GM06990 (cell line): ENCODE data around the gene NANOS2.
"Not testable (repeated sequence)": the region's sequence is repeated elsewhere in the genome, so short reads cannot be mapped to it uniquely, and the experiment has no call there.

ENCODE experiments used
- DNase-seq: peaks from one replicate; pipeline ENCODE4 v3.0.0-alpha.2; 2011; ENCODE audit not compliant: insufficient read length; ENCODE audit errors: extremely low read depth
- H3K27me3 ChIP-seq: replicated peaks from 2 replicates; pipeline ENCODE4 v1.6.0; 2011; ENCODE audit warnings: low read length; ENCODE audit not compliant: control insufficient read depth, insufficient read depth
- H3K36me3 ChIP-seq: 2 replicates; pipeline ENCODE4 v1.5.1; 2011; ENCODE audit warnings: low read length; ENCODE audit not compliant: control insufficient read depth, insufficient read depth
- H3K4me3 ChIP-seq: replicated peaks from 2 replicates; pipeline ENCODE4 v1.5.1; 2011; ENCODE audit warnings: low read depth, mild to moderate bottlenecking, control low read depth, low read length
- TF ChIP-seq, protein P1 (sequence below): IDR thresholded peaks from 2 replicates; pipeline ENCODE4 v1.5.1; 2011; ENCODE audit warnings: low read length, control low read depth, mild to moderate bottlenecking, inconsistent platforms; ENCODE audit not compliant: insufficient read depth, poor library complexity, severe bottlenecking

NANOS2 gene

DNA sequence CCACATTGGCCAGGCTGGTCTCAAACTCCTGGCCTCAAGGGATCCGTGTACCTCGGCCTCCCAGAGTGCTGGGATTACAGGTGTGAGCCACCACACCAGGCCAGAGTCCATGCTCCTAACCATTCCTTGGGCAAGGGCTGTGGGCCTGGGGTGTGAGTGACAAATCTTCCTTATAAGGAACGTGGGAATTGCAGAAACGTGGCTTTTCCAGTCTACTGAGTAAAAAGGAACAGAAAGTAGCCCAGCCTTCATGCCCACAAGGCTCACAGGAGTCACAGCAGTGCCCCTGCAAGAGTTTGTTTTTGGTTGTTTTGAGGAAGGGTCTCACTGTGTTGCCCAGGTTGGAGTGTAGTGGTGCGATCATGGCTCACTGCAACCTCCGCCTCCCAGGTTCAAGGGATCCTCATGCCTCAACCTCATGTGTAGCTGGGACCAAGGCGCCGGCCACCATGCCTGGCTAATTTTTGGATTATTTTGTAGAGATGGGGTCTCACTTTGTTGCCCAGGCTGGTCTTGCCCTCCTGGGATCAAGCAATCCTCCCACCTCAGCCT is 17.2 kb downstream of the NANOS2 start:
- Histone ChIP-seq H3K4me3 (no peak overlapping the region), H3K36me3 (peaks cover 2% of the 10 kb centered on the region), H3K27me3 (no peaks in the 10 kb centered on the region)
- TF ChIP-seq, protein P1, sequence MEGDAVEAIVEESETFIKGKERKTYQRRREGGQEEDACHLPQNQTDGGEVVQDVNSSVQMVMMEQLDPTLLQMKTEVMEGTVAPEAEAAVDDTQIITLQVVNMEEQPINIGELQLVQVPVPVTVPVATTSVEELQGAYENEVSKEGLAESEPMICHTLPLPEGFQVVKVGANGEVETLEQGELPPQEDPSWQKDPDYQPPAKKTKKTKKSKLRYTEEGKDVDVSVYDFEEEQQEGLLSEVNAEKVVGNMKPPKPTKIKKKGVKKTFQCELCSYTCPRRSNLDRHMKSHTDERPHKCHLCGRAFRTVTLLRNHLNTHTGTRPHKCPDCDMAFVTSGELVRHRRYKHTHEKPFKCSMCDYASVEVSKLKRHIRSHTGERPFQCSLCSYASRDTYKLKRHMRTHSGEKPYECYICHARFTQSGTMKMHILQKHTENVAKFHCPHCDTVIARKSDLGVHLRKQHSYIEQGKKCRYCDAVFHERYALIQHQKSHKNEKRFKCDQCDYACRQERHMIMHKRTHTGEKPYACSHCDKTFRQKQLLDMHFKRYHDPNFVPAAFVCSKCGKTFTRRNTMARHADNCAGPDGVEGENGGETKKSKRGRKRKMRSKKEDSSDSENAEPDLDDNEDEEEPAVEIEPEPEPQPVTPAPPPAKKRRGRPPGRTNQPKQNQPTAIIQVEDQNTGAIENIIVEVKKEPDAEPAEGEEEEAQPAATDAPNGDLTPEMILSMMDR = no peak
- no peak for DNase-seq

- not testable (repeated sequence) for DNase-seq, H3K27me3 ChIP-seq, H3K4me3 ChIP-seq, H3K36me3 ChIP-seq
Measured at GRCh38 chr19:45895983-45896599, 18.5 kb downstream of the NANOS2 start.

GRCh38 chr19:45895519-45895972 is 19.0 kb downstream of the NANOS2 start:
- no peaks in the 10 kb centered on the region for H3K27me3 ChIP-seq
- no peak for DNase-seq
- peaks cover 2% of the 10 kb centered on the region for H3K36me3 ChIP-seq
- no peak overlapping the region for H3K4me3 ChIP-seq
- TF ChIP-seq, protein P1 = no peak

GRCh38 chr19:45890877-45891276 is 23.7 kb downstream of the NANOS2 start:
- Histone ChIP-seq H3K4me3 (no peak overlapping the region), H3K27me3 (no peaks in the 10 kb centered on the region), H3K36me3 (peaks cover 2% of the 10 kb centered on the region)
- TF ChIP-seq, protein P1 = no peak
- no peak for DNase-seq

GRCh38 chr19:45889210-45889885 is 25.2 kb downstream of the NANOS2 start:
- Histone ChIP-seq H3K36me3 (no peaks in the 10 kb centered on the region; the same call in 1 of the 2 replicates), H3K27me3 (no peaks in the 10 kb centered on the region), H3K4me3 (no peak overlapping the region)
- no peak for DNase-seq
- TF ChIP-seq, protein P1 = no peak

- H3K27me3 ChIP-seq = no peaks in the 10 kb centered on the region
- TF ChIP-seq, protein P1 = no peak
- H3K36me3 ChIP-seq = no peaks in the 10 kb centered on the region; the same call in 1 of the 2 replicates
- DNase-seq = no peak
- H3K4me3 ChIP-seq = peak overlapping the region; percentile 83
Measured at GRCh38 chr19:45887200-45887710, 27.3 kb downstream of the NANOS2 start.
